ENCODE results near the gene ENTPD7. TPM values are rescaled to one million over a fixed set of nuclear protein-coding genes. Genes with fewer than 3 reads are reported as not detected.

ENTPD7 gene

DNA sequence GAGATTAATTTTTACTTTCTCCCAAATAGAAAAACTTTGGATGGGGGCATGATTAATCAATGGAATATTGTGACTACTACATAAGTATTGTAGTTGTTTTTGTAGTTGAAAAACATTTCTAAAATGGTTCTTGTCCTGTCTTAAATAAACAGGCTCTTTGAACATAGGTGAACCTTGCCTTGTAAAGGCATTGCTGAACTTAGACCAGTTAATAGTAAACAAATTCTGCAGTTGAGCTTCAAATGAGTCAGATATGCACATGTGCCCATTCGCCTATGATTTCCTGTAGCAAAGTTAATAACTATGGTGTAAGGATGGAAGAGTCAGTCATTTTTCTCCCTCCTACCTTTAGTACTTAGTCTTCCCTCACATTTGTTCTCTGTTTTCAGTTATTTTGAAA is 95.4 kb downstream of the ENTPD7 start:
- H2BK12ac ChIP-seq (ENCODE audit: low read length): no peak overlapping the region
- H2AFZ ChIP-seq (ENCODE audit: low read length): no peak overlapping the region
- peaks cover 4 to 98% of the 10 kb centered on the region in 2 donors for H3K36me3 ChIP-seq (replicated peaks in 1 of 2; ENCODE audit: control insufficient read depth in 2 of 2, insufficient read depth in 2 of 2, low read length in 2 of 2)
- H2BK5ac ChIP-seq (ENCODE audit: low read length): no peak overlapping the region
- H3K79me1 ChIP-seq (ENCODE audit: low read depth, low read length): no peaks in the 10 kb centered on the region
- no peak overlapping the region for H3K23ac ChIP-seq (ENCODE audit: low read depth, low read length, poor library complexity)
- no peak overlapping the region for H3K14ac ChIP-seq (ENCODE audit: low read length)
- H3K9me3 ChIP-seq (replicated peaks in 1 of 2; ENCODE audit: control insufficient read depth in 2 of 2, insufficient read depth in 1 of 2, low read depth in 1 of 2, low read length in 2 of 2): no peaks in the 10 kb centered on the region
- H3K4me2 ChIP-seq (ENCODE audit: insufficient read depth, low read length, poor library complexity, severe bottlenecking): no peak overlapping the region
- H4K8ac ChIP-seq (ENCODE audit: low read depth, low read length): no peak overlapping the region
- H3K27ac ChIP-seq (replicated peaks; ENCODE audit: low read length): no peak overlapping the region
- H3K18ac ChIP-seq (ENCODE audit: low read length): no peak overlapping the region
- no peaks in the 10 kb centered on the region for H3K27me3 ChIP-seq (ENCODE audit: control insufficient read depth in 3 of 3, insufficient read depth in 3 of 3, low read depth in 1 of 3, low read length in 3 of 3)
- no CpG with 5 or more reads among the region's 1 CpG for WGBS, 2 donors (ENCODE audit: extremely low coverage in 2 of 2, insufficient read length in 2 of 2, insufficient replicate concordance in 1 of 2)
- no peak for DNase-seq (ENCODE audit: low spot score)
- H3K4ac ChIP-seq (ENCODE audit: low read length): no peak overlapping the region
- no peak overlapping the region for H2BK120ac ChIP-seq (ENCODE audit: low read depth, low read length)
- H2AK5ac ChIP-seq (ENCODE audit: low read depth, low read length): no peak overlapping the region
- no peak overlapping the region for H2BK15ac ChIP-seq (ENCODE audit: low read length)
- H3K4me1 ChIP-seq (ENCODE audit: control insufficient read depth in 2 of 2, insufficient read depth in 1 of 2, low read depth in 1 of 2, low read length in 2 of 2): no peaks in the 10 kb centered on the region
- H3K4me3 ChIP-seq (ENCODE audit: low read length in 2 of 2): no peak overlapping the region
- H4K91ac ChIP-seq (ENCODE audit: low read depth, low read length, poor library complexity): no peak overlapping the region
- H3K9ac ChIP-seq (ENCODE audit: low read depth, low read length, poor library complexity): no peak overlapping the region

Small RNA genes within 50 kb of the gene (small RNA-seq; reads per million reads assigned to genes)
- not detected for gene AL133353.1 (ENCODE audit: insufficient read depth)

Measured in neuronal stem cell (in vitro differentiated cells).